ENCODE results near the gene METTL26.

METTL26 gene

GRCh38 chr16:621526-622105, 14.5 kb downstream of the METTL26 start:
- Mint-ChIP-seq H3K27ac (no peak overlapping the region), H3K9me3 (no peaks in the 10 kb centered on the region), H3K4me3 (no peak overlapping the region)

GRCh38 chr16:620700-621525, 15.2 kb downstream of the METTL26 start:
- H3K27me3 Mint-ChIP-seq (ENCODE audit: low read depth), result no peaks in the 10 kb centered on the region
- no peak overlapping the region for H3K4me3 Mint-ChIP-seq
- no peak for TF ChIP-seq CTCF (IDR thresholded peaks at IDR 0.05; ENCODE audit: unreplicated experiment in 3 of 3)
- no peak overlapping the region for H3K27ac Mint-ChIP-seq
- no peaks in the 10 kb centered on the region for H3K4me1 Mint-ChIP-seq
- H3K9me3 Mint-ChIP-seq, result no peaks in the 10 kb centered on the region
- peaks cover 4% of the 10 kb centered on the region for H3K36me3 Mint-ChIP-seq (ENCODE audit: low read depth)

More at GRCh38 chr16:621526-622105, 14.5 kb downstream of the METTL26 start:
- Mint-ChIP-seq H3K36me3 (ENCODE audit: low read depth) (peaks cover 7% of the 10 kb centered on the region), H3K27me3 (ENCODE audit: low read depth) (no peaks in the 10 kb centered on the region), H3K4me1 (no peaks in the 10 kb centered on the region)
- TF ChIP-seq CTCF (IDR thresholded peaks at IDR 0.05; ENCODE audit: unreplicated experiment in 3 of 3), result no peak

GRCh38 chr16:619476-620100, 16.5 kb downstream of the METTL26 start:
- Mint-ChIP-seq H3K9me3 (no peaks in the 10 kb centered on the region), H3K27me3 (ENCODE audit: low read depth) (no peaks in the 10 kb centered on the region), H3K36me3 (ENCODE audit: low read depth) (peaks cover 11% of the 10 kb centered on the region), H3K27ac (no peak overlapping the region), H3K4me1 (no peaks in the 10 kb centered on the region), H3K4me3 (no peak overlapping the region)
- no peak for TF ChIP-seq CTCF (IDR thresholded peaks at IDR 0.05; ENCODE audit: unreplicated experiment in 3 of 3)

- H3K4me1 Mint-ChIP-seq, result no peaks in the 10 kb centered on the region
- no peak overlapping the region for H3K4me3 Mint-ChIP-seq
- H3K27me3 Mint-ChIP-seq (ENCODE audit: low read depth), result no peaks in the 10 kb centered on the region
- no peak overlapping the region for H3K27ac Mint-ChIP-seq
- TF ChIP-seq CTCF (IDR thresholded peaks at IDR 0.05; ENCODE audit: unreplicated experiment in 3 of 3), result no peak
- peaks cover 22% of the 10 kb centered on the region for H3K36me3 Mint-ChIP-seq (ENCODE audit: low read depth)
- H3K9me3 Mint-ChIP-seq, result peaks cover 6% of the 10 kb centered on the region
These were observed 18.2 kb downstream of the METTL26 start for GRCh38 chr16:617855-618254.

- TF ChIP-seq CTCF (IDR thresholded peaks at IDR 0.05; ENCODE audit: unreplicated experiment in 3 of 3), result no peak
- Mint-ChIP-seq H3K4me3 (no peak overlapping the region), H3K27ac (no peak overlapping the region), H3K4me1 (no peaks in the 10 kb centered on the region), H3K27me3 (ENCODE audit: low read depth) (no peaks in the 10 kb centered on the region), H3K9me3 (peaks cover 6% of the 10 kb centered on the region), H3K36me3 (ENCODE audit: low read depth) (peaks cover 22% of the 10 kb centered on the region)
These were observed 19.1 kb downstream of the METTL26 start for GRCh38 chr16:616733-617586.

Data from nephron (organoid).